ENCODE results near the gene SYNE1.

SYNE1 gene

GRCh38 chr6:152100183-152100618 is 537.0 kb downstream of the SYNE1 start:
- H3K4me3 ChIP-seq (ENCODE audit: insufficient read depth, low read depth, low read length): no peak overlapping the region
- H3K36me3 ChIP-seq (ENCODE audit: control insufficient read depth, insufficient read depth, low read length): no peaks in the 10 kb centered on the region
- WGBS, 2 experiments: 64 to 66% methylated on average over 7 of the region's 7 CpGs
- H3K4me1 ChIP-seq (ENCODE audit: control insufficient read depth, insufficient read depth, low read length): peaks cover 10% of the 10 kb centered on the region
- H3K27ac ChIP-seq (ENCODE audit: insufficient read depth, low read depth, low read length, poor library complexity, severe bottlenecking): no peak overlapping the region
- no peaks in the 10 kb centered on the region for H3K27me3 ChIP-seq (ENCODE audit: control insufficient read depth, insufficient read depth, low read length, poor library complexity, severe bottlenecking)
- no peaks in the 10 kb centered on the region for H3K9me3 ChIP-seq (ENCODE audit: control insufficient read depth, low read length)

GRCh38 chr6:152099446-152100182 is 537.5 kb downstream of the SYNE1 start:
- no peak overlapping the region for H3K4me3 ChIP-seq (ENCODE audit: insufficient read depth, low read depth, low read length)
- H3K27ac ChIP-seq (ENCODE audit: insufficient read depth, low read depth, low read length, poor library complexity, severe bottlenecking): no peak overlapping the region
- peaks cover 6% of the 10 kb centered on the region for H3K4me1 ChIP-seq (ENCODE audit: control insufficient read depth, insufficient read depth, low read length)
- 92 to 95% methylated on average over 4 of the region's 4 CpGs for WGBS, 2 experiments
- no peaks in the 10 kb centered on the region for H3K27me3 ChIP-seq (ENCODE audit: control insufficient read depth, insufficient read depth, low read length, poor library complexity, severe bottlenecking)
- H3K9me3 ChIP-seq (ENCODE audit: control insufficient read depth, low read length): no peaks in the 10 kb centered on the region
- H3K36me3 ChIP-seq (ENCODE audit: control insufficient read depth, insufficient read depth, low read length): no peaks in the 10 kb centered on the region

- 94% methylated on average over 14 of the region's 14 CpGs for WGBS, 2 experiments
- H3K4me3 ChIP-seq (ENCODE audit: insufficient read depth, low read depth, low read length): no peak overlapping the region
- no peaks in the 10 kb centered on the region for H3K9me3 ChIP-seq (ENCODE audit: control insufficient read depth, low read length)
- no peaks in the 10 kb centered on the region for H3K36me3 ChIP-seq (ENCODE audit: control insufficient read depth, insufficient read depth, low read length)
- no peak overlapping the region for H3K27ac ChIP-seq (ENCODE audit: insufficient read depth, low read depth, low read length, poor library complexity, severe bottlenecking)
- H3K4me1 ChIP-seq (ENCODE audit: control insufficient read depth, insufficient read depth, low read length): peaks cover 6% of the 10 kb centered on the region
- H3K27me3 ChIP-seq (ENCODE audit: control insufficient read depth, insufficient read depth, low read length, poor library complexity, severe bottlenecking): no peaks in the 10 kb centered on the region
Measured at GRCh38 chr6:152098683-152099082, 538.5 kb downstream of the SYNE1 start.

- no peak overlapping the region for H3K4me3 ChIP-seq (ENCODE audit: insufficient read depth, low read depth, low read length)
- H3K9me3 ChIP-seq (ENCODE audit: control insufficient read depth, low read length): no peaks in the 10 kb centered on the region
- no peaks in the 10 kb centered on the region for H3K36me3 ChIP-seq (ENCODE audit: control insufficient read depth, insufficient read depth, low read length)
- H3K27me3 ChIP-seq (ENCODE audit: control insufficient read depth, insufficient read depth, low read length, poor library complexity, severe bottlenecking): no peaks in the 10 kb centered on the region
- H3K27ac ChIP-seq (ENCODE audit: insufficient read depth, low read depth, low read length, poor library complexity, severe bottlenecking): no peak overlapping the region
- WGBS, 2 experiments: 78 to 88% methylated on average over 3 to 5 of the region's 5 CpGs
- peaks cover 6% of the 10 kb centered on the region for H3K4me1 ChIP-seq (ENCODE audit: control insufficient read depth, insufficient read depth, low read length)
Measured at GRCh38 chr6:152096863-152097496, 540.2 kb downstream of the SYNE1 start.

- H3K27ac ChIP-seq (ENCODE audit: insufficient read depth, low read depth, low read length, poor library complexity, severe bottlenecking): no peak overlapping the region
- H3K27me3 ChIP-seq (ENCODE audit: control insufficient read depth, insufficient read depth, low read length, poor library complexity, severe bottlenecking): no peaks in the 10 kb centered on the region
- H3K36me3 ChIP-seq (ENCODE audit: control insufficient read depth, insufficient read depth, low read length): no peaks in the 10 kb centered on the region
- H3K4me3 ChIP-seq (ENCODE audit: insufficient read depth, low read depth, low read length): no peak overlapping the region
- peaks cover 2% of the 10 kb centered on the region for H3K4me1 ChIP-seq (ENCODE audit: control insufficient read depth, insufficient read depth, low read length)
- H3K9me3 ChIP-seq (ENCODE audit: control insufficient read depth, low read length): no peaks in the 10 kb centered on the region
- 94% methylated on average over 3 of the region's 3 CpGs for WGBS, 2 experiments
Measured at GRCh38 chr6:152094992-152095592, 542.1 kb downstream of the SYNE1 start.

GRCh38 chr6:152094276-152094675 is 542.9 kb downstream of the SYNE1 start:
- H3K4me3 ChIP-seq (ENCODE audit: insufficient read depth, low read depth, low read length): no peak overlapping the region
- no peaks in the 10 kb centered on the region for H3K9me3 ChIP-seq (ENCODE audit: control insufficient read depth, low read length)
- no peaks in the 10 kb centered on the region for H3K4me1 ChIP-seq (ENCODE audit: control insufficient read depth, insufficient read depth, low read length)
- H3K36me3 ChIP-seq (ENCODE audit: control insufficient read depth, insufficient read depth, low read length): no peaks in the 10 kb centered on the region
- no peak overlapping the region for H3K27ac ChIP-seq (ENCODE audit: insufficient read depth, low read depth, low read length, poor library complexity, severe bottlenecking)
- H3K27me3 ChIP-seq (ENCODE audit: control insufficient read depth, insufficient read depth, low read length, poor library complexity, severe bottlenecking): no peaks in the 10 kb centered on the region
- whole genome bisulfite sequencing, 2 experiments: 94 to 95% methylated on average over 4 of the region's 4 CpGs

- WGBS, 2 experiments: 56 to 72% methylated on average over 6 of the region's 6 CpGs
- H3K9me3 ChIP-seq (ENCODE audit: control insufficient read depth, low read length): no peaks in the 10 kb centered on the region
- H3K27me3 ChIP-seq (ENCODE audit: control insufficient read depth, insufficient read depth, low read length, poor library complexity, severe bottlenecking): no peaks in the 10 kb centered on the region
- no peak overlapping the region for H3K27ac ChIP-seq (ENCODE audit: insufficient read depth, low read depth, low read length, poor library complexity, severe bottlenecking)
- no peak overlapping the region for H3K4me3 ChIP-seq (ENCODE audit: insufficient read depth, low read depth, low read length)
- no peaks in the 10 kb centered on the region for H3K4me1 ChIP-seq (ENCODE audit: control insufficient read depth, insufficient read depth, low read length)
- H3K36me3 ChIP-seq (ENCODE audit: control insufficient read depth, insufficient read depth, low read length): no peaks in the 10 kb centered on the region
Measured at GRCh38 chr6:152093711-152094110, 543.5 kb downstream of the SYNE1 start.

- Histone ChIP-seq H3K27me3 (ENCODE audit: control insufficient read depth, insufficient read depth, low read length, poor library complexity, severe bottlenecking) (no peaks in the 10 kb centered on the region), H3K4me1 (ENCODE audit: control insufficient read depth, insufficient read depth, low read length) (no peaks in the 10 kb centered on the region), H3K27ac (ENCODE audit: insufficient read depth, low read depth, low read length, poor library complexity, severe bottlenecking) (no peak overlapping the region), H3K9me3 (ENCODE audit: control insufficient read depth, low read length) (no peaks in the 10 kb centered on the region), H3K4me3 (ENCODE audit: insufficient read depth, low read depth, low read length) (no peak overlapping the region), H3K36me3 (ENCODE audit: control insufficient read depth, insufficient read depth, low read length) (no peaks in the 10 kb centered on the region)
- WGBS, 2 experiments: 95 to 96% methylated on average over 4 of the region's 4 CpGs
Measured at GRCh38 chr6:152091851-152092341, 545.3 kb downstream of the SYNE1 start.

GRCh38 chr6:152091201-152091600 is 546.0 kb downstream of the SYNE1 start:
- Histone ChIP-seq H3K9me3 (ENCODE audit: control insufficient read depth, low read length) (no peaks in the 10 kb centered on the region), H3K36me3 (ENCODE audit: control insufficient read depth, insufficient read depth, low read length) (no peaks in the 10 kb centered on the region), H3K27ac (ENCODE audit: insufficient read depth, low read depth, low read length, poor library complexity, severe bottlenecking) (no peak overlapping the region), H3K4me3 (ENCODE audit: insufficient read depth, low read depth, low read length) (no peak overlapping the region), H3K27me3 (ENCODE audit: control insufficient read depth, insufficient read depth, low read length, poor library complexity, severe bottlenecking) (no peaks in the 10 kb centered on the region), H3K4me1 (ENCODE audit: control insufficient read depth, insufficient read depth, low read length) (no peaks in the 10 kb centered on the region)
- WGBS, 2 experiments: 90% methylated on average over 2 of the region's 2 CpGs

GRCh38 chr6:152089992-152090391 is 547.2 kb downstream of the SYNE1 start:
- Histone ChIP-seq H3K4me3 (ENCODE audit: insufficient read depth, low read depth, low read length) (no peak overlapping the region), H3K4me1 (ENCODE audit: control insufficient read depth, insufficient read depth, low read length) (no peaks in the 10 kb centered on the region), H3K9me3 (ENCODE audit: control insufficient read depth, low read length) (no peaks in the 10 kb centered on the region), H3K36me3 (ENCODE audit: control insufficient read depth, insufficient read depth, low read length) (no peaks in the 10 kb centered on the region), H3K27me3 (ENCODE audit: control insufficient read depth, insufficient read depth, low read length, poor library complexity, severe bottlenecking) (no peaks in the 10 kb centered on the region), H3K27ac (ENCODE audit: insufficient read depth, low read depth, low read length, poor library complexity, severe bottlenecking) (no peak overlapping the region)
- 92 to 94% methylated on average over 7 of the region's 7 CpGs for WGBS, 2 experiments
